Heart left ventricle (tissue), 13 donors: ENCODE data around the gene TEF.

Source experiments
- CTCF ChIP-seq, 12 donors: fragments of 200-600 bp; sonication (generic) in 4 of 12; IDR thresholded peaks; one replicate each; pipeline versions ENCODE4 v1.5.0 to v1.8.0; 2018 to 2022; ENCODE audit warnings: antibody characterized with exemption in 12 of 12, mild to moderate bottlenecking in 5 of 12
- POLR2A ChIP-seq, 2 donors: fragments of 450-650 bp; IDR thresholded peaks; one replicate each; pipeline ENCODE4 v1.6.1; 2017; ENCODE audit warnings: antibody characterized with exemption in 2 of 2, mild to moderate bottlenecking in 2 of 2, moderate library complexity in 2 of 2
- donor health status: ischemic (EF 13 %, LVEDD 7.1; RV severe dilation, severe dysfunction).
- donor health status: DM: no; HTN: yes; CAD: no.
- donor health status: DM: no; HTN: no; CAD: no.
- donor health status: ischemic (EF 25% LVEDD 6.9; RV normal size, moderate dysfunction).
- donor health status: ischemic (EF 25% LVEDD 5.7; RV mildly dilated, moderate dysfunction).
- donor health status: ischemic (EF 35%, LVEDD 5.7; RV mildly dilated, moderate dysfunction).
- donor health status: nonischemic (EF 11% LVEDD 7.7; RV severe dilation, severe dysfunction).
- donor health status: DM: yes; HTN: yes; CAD: no.
- donor health status: PGD.
- donor health status: ischemic (EF 29% LVEDD 5.4; RV normal size, mild dysfunction).
- donor health status: nonischemic (EF 23%, LVEDD 6.1; RV moderate dilation, normal function).

- TF ChIP-seq CTCF (IDR thresholded peaks at IDR 0.05) (no peak), POLR2A (IDR thresholded peaks at IDR 0.05) (no peak)
These were observed 34.5 kb upstream of the TEF start for GRCh38 chr22:41347066-41347859.
